ENCODE measurements around the gene PLA2G4B. TPM values are rescaled to one million over a fixed set of nuclear protein-coding genes. Genes with fewer than 3 reads are reported as not detected.

The PLA2G4B gene
- total and polyA plus RNA-seq, 2 experiments from 2014 or later: 1.4 to 1.6 TPM

DNA sequence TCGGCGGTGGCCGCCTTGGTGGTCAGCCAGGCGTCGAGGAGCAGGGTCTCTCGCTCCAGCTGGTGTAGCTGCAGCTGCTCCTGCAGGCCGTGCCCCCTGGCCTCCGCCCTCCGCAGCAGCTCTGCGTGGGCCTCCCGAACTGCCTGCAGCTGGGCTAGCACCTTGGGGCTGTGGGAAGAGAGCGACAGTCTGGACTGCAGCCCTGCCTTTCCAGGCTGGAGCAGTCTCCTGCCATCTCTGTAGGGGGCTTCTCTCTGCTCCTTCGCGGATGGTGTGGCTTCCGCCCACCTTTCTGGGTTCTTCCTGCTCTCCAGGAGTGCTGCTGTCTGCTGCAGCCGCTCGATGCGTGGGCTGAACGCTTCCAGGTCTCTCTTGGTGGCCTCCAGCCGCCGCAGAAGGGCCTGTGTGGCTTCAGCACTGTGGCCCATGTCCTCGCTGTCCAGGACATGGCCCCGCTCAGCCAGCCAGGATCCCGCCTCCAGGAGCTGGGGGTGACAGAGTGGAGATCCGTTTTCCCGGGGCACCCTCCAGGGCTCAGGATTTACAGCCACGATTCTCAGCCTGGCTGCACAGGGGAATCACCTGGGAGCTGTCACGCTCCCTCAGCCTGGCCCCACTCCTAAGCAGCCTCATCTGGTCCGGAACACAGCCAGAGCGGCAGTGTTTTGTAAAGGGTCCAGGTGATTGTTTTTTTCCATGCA, 16.8 kb downstream of the PLA2G4B start:
- in situ Hi-C loops (cut with MboI): no loop called here

DNA sequence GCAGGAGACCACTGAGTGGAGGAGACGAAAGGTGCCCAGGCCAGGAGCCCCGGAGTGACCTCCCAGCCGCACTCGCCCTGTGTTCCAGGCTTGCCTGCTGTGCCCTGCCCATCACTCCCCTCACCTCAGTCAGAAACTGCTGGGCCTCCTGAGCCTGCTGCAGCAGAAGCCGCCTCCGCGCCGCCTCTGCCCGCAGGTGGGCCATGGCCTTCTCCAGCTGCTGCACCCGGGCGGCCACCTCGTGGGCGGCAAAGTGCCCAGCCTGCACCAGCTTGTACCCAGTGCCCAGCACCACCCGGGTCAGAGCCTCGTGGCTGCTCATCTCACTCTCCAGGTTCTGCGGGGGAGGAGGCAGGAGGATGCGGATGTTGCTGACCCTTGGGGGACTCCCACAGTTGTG, 17.6 kb downstream of the PLA2G4B start:
- no peak overlapping the region for H3K9ac ChIP-seq
- TF ChIP-seq EZH2 (IDR thresholded peaks at IDR 0.05; ENCODE audit: insufficient read depth, poor library complexity, severe bottlenecking): no peak
- no peak for TF ChIP-seq EZH2phosphoT487 (IDR thresholded peaks at IDR 0.05; ENCODE audit: insufficient read depth, low read depth)
- H4K20me1 ChIP-seq (ENCODE audit: insufficient read depth): no peaks in the 10 kb centered on the region
- H3K9me2 ChIP-seq (ENCODE audit: insufficient read depth): no peaks in the 10 kb centered on the region
- no peak overlapping the region for H3K4me2 ChIP-seq (ENCODE audit: unreplicated experiment)
- no peak overlapping the region for H2AFZ ChIP-seq
- no peaks in the 10 kb centered on the region for H3F3A ChIP-seq (ENCODE audit: insufficient read depth)
- no peak for DNase-seq
- H3K79me2 ChIP-seq (ENCODE audit: insufficient read depth): no peaks in the 10 kb centered on the region
- no peaks in the 10 kb centered on the region for H3K36me3 ChIP-seq (ENCODE audit: low read depth)
- in situ Hi-C loops (cut with MboI): no loop called here
- no peak overlapping the region for H3K4me3 ChIP-seq
- 81 to 87% methylated on average over 16 to 17 of the region's 17 CpGs for whole genome bisulfite sequencing, 2 experiments (ENCODE audit: low coverage in 1 of 2, low lambda C conversion rate in 2 of 2, missing lambda C conversion rate in 2 of 2)
- H3K9me3 ChIP-seq (ENCODE audit: low read depth): no peaks in the 10 kb centered on the region
- no peak overlapping the region for H3K27ac ChIP-seq
- H3K4me1 ChIP-seq (ENCODE audit: insufficient read depth): no peaks in the 10 kb centered on the region
- no peaks in the 10 kb centered on the region for H3K27me3 ChIP-seq (replicated peaks; ENCODE audit: insufficient read depth)

More for the DNA sequence above, 16.8 kb downstream of the PLA2G4B start:
- Histone ChIP-seq H3K27ac (no peak overlapping the region), H2AFZ (no peak overlapping the region), H3K9ac (no peak overlapping the region), H3K9me3 (ENCODE audit: low read depth) (no peaks in the 10 kb centered on the region), H3K36me3 (ENCODE audit: low read depth) (no peaks in the 10 kb centered on the region), H3F3A (ENCODE audit: insufficient read depth) (no peaks in the 10 kb centered on the region), H3K4me2 (ENCODE audit: unreplicated experiment) (no peak overlapping the region), H4K20me1 (ENCODE audit: insufficient read depth) (no peaks in the 10 kb centered on the region), H3K9me2 (ENCODE audit: insufficient read depth) (no peaks in the 10 kb centered on the region), H3K4me3 (no peak overlapping the region), H3K4me1 (ENCODE audit: insufficient read depth) (no peaks in the 10 kb centered on the region), H3K79me2 (ENCODE audit: insufficient read depth) (no peaks in the 10 kb centered on the region), H3K27me3 (replicated peaks; ENCODE audit: insufficient read depth) (no peaks in the 10 kb centered on the region)
- no peak for TF ChIP-seq EZH2phosphoT487 (IDR thresholded peaks at IDR 0.05; ENCODE audit: insufficient read depth, low read depth)
- no peak for TF ChIP-seq EZH2 (IDR thresholded peaks at IDR 0.05; ENCODE audit: insufficient read depth, poor library complexity, severe bottlenecking)
- no peak for DNase-seq
- WGBS, 2 experiments (ENCODE audit: low coverage in 1 of 2, low lambda C conversion rate in 2 of 2, missing lambda C conversion rate in 2 of 2): 78 to 81% methylated on average over 30 of the region's 30 CpGs

GRCh38 chr15:41856716-41857115, 18.1 kb downstream of the PLA2G4B start:
- no peaks in the 10 kb centered on the region for H3K27me3 ChIP-seq (replicated peaks; ENCODE audit: insufficient read depth)
- TF ChIP-seq EZH2 (IDR thresholded peaks at IDR 0.05; ENCODE audit: insufficient read depth, poor library complexity, severe bottlenecking) (no peak), EZH2phosphoT487 (IDR thresholded peaks at IDR 0.05; ENCODE audit: insufficient read depth, low read depth) (no peak)
- no peaks in the 10 kb centered on the region for H4K20me1 ChIP-seq (ENCODE audit: insufficient read depth)
- no peaks in the 10 kb centered on the region for H3K36me3 ChIP-seq (ENCODE audit: low read depth)
- no peak overlapping the region for H3K27ac ChIP-seq
- H3K9me2 ChIP-seq (ENCODE audit: insufficient read depth): no peaks in the 10 kb centered on the region
- H3K9me3 ChIP-seq (ENCODE audit: low read depth): no peaks in the 10 kb centered on the region
- H3F3A ChIP-seq (ENCODE audit: insufficient read depth): no peaks in the 10 kb centered on the region
- H3K4me1 ChIP-seq (ENCODE audit: insufficient read depth): no peaks in the 10 kb centered on the region
- H3K9ac ChIP-seq: no peak overlapping the region
- no peaks in the 10 kb centered on the region for H3K79me2 ChIP-seq (ENCODE audit: insufficient read depth)
- H3K4me2 ChIP-seq (ENCODE audit: unreplicated experiment): no peak overlapping the region
- in situ Hi-C loops (cut with MboI): no loop called here
- DNase-seq: no peak
- H3K4me3 ChIP-seq: no peak overlapping the region
- no peak overlapping the region for H2AFZ ChIP-seq
- WGBS, 2 experiments (ENCODE audit: low coverage in 1 of 2, low lambda C conversion rate in 2 of 2, missing lambda C conversion rate in 2 of 2): 82 to 92% methylated on average over 12 of the region's 12 CpGs

DNA sequence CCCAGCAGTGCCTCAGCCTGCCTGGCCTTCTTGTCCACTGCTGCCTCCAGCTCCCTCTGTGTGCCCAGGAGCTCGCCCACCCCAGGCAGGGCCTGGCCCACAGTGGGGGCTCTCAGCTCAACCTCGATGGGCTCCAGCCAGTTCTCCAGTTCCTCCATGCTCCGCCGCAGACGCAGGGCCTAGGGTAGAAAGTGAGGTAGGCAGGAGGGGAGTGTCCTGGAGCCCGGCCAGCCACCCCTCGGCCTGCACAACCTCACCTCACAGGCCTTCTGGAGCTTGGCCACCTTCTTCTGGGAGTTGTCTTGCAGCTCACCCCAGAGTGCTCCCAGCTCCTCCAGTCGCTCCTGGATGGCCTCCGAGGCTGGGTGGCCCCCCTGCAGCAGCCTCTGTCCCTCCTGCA, 18.7 kb downstream of the PLA2G4B start:
- Histone ChIP-seq H3K79me2 (ENCODE audit: insufficient read depth) (no peaks in the 10 kb centered on the region), H3K4me1 (ENCODE audit: insufficient read depth) (no peaks in the 10 kb centered on the region), H4K20me1 (ENCODE audit: insufficient read depth) (no peaks in the 10 kb centered on the region), H3K9ac (no peak overlapping the region), H3K27me3 (replicated peaks; ENCODE audit: insufficient read depth) (no peaks in the 10 kb centered on the region), H3K27ac (no peak overlapping the region), H3K4me3 (no peak overlapping the region), H3K4me2 (ENCODE audit: unreplicated experiment) (no peak overlapping the region), H3F3A (ENCODE audit: insufficient read depth) (no peaks in the 10 kb centered on the region), H3K36me3 (ENCODE audit: low read depth) (no peaks in the 10 kb centered on the region), H2AFZ (no peak overlapping the region), H3K9me2 (ENCODE audit: insufficient read depth) (no peaks in the 10 kb centered on the region), H3K9me3 (ENCODE audit: low read depth) (no peaks in the 10 kb centered on the region)
- WGBS, 2 experiments (ENCODE audit: low coverage in 1 of 2, low lambda C conversion rate in 2 of 2, missing lambda C conversion rate in 2 of 2): 77 to 79% methylated on average over 9 of the region's 9 CpGs
- DNase-seq: no peak
- in situ Hi-C loops (cut with MboI): no loop called here
- TF ChIP-seq EZH2 (IDR thresholded peaks at IDR 0.05; ENCODE audit: insufficient read depth, poor library complexity, severe bottlenecking): no peak
- no peak for TF ChIP-seq EZH2phosphoT487 (IDR thresholded peaks at IDR 0.05; ENCODE audit: insufficient read depth, low read depth)
